GM12892 (cell line): Measurements from ENCODE around the gene EPSTI1.

ENCODE experiments used
- DNase-seq: peaks from one replicate; pipeline ENCODE4 v3.0.0; 2011; ENCODE audit not compliant: insufficient read length
- FAIRE-seq: peaks from 2 replicates; lab custom pipeline; 2011; peaks lifted over from hg19 to GRCh38; lab: Jason Lieb, UNC
- POLR2A ChIP-seq: IDR thresholded peaks from 2 replicates; pipeline ENCODE4 v1.6.1; 2011; ENCODE audit warnings: low read depth, low read length, control low read depth
- POLR2AphosphoS5 ChIP-seq: IDR thresholded peaks from 2 replicates; pipeline ENCODE4 v1.6.1; 2011; ENCODE audit warnings: low read depth, low read length, control low read depth
- TAF1 ChIP-seq: IDR thresholded peaks from 2 replicates; pipeline ENCODE4 v1.6.1; 2011; ENCODE audit warnings: low read depth, mild to moderate bottlenecking, control low read depth, low read length, borderline replicate concordance

EPSTI1 gene

GRCh38 chr13:42970824-42971690, 21.0 kb downstream of the EPSTI1 start:
- TF ChIP-seq POLR2AphosphoS5 (no peak), TAF1 (no peak), POLR2A (no peak)
- FAIRE-seq (peak; percentile 98), DNase-seq (no peak)

- DNase-seq: peak; percentile 41
- TF ChIP-seq TAF1 (no peak), POLR2A (no peak), POLR2AphosphoS5 (no peak)
- peak; percentile 95 for FAIRE-seq
These were observed 22.4 kb downstream of the EPSTI1 start for GRCh38 chr13:42969565-42970172.

GRCh38 chr13:42968906-42969305, 23.1 kb downstream of the EPSTI1 start:
- FAIRE-seq (no peak), DNase-seq (no peak)
- TF ChIP-seq TAF1 (no peak), POLR2A (no peak), POLR2AphosphoS5 (no peak)

- no peak for FAIRE-seq
These were observed 24.4 kb downstream of the EPSTI1 start for GRCh38 chr13:42967660-42968059.

GRCh38 chr13:42965281-42965680, 26.8 kb downstream of the EPSTI1 start:
- DNase-seq (no peak), FAIRE-seq (no peak)
- TF ChIP-seq TAF1: no peak
- no peak for TF ChIP-seq POLR2A
- TF ChIP-seq POLR2AphosphoS5: no peak

More at GRCh38 chr13:42967660-42968059, 24.4 kb downstream of the EPSTI1 start:
- TF ChIP-seq POLR2AphosphoS5: no peak
- no peak for TF ChIP-seq TAF1
- TF ChIP-seq POLR2A: no peak
- no peak for DNase-seq

- FAIRE-seq: no peak
- TF ChIP-seq POLR2A (no peak), TAF1 (no peak), POLR2AphosphoS5 (no peak)
These were observed 27.3 kb downstream of the EPSTI1 start for GRCh38 chr13:42964761-42965161.

GRCh38 chr13:42959615-42960014, 32.4 kb downstream of the EPSTI1 start:
- TF ChIP-seq POLR2AphosphoS5: no peak
- TF ChIP-seq TAF1: no peak
- TF ChIP-seq POLR2A: no peak
- DNase-seq: no peak
- FAIRE-seq: no peak

More at GRCh38 chr13:42964761-42965161, 27.3 kb downstream of the EPSTI1 start:
- DNase-seq: no peak

- DNase-seq: no peak
- no peak for FAIRE-seq
- no peak for TF ChIP-seq POLR2A
- no peak for TF ChIP-seq TAF1
- no peak for TF ChIP-seq POLR2AphosphoS5
These were observed 34.2 kb downstream of the EPSTI1 start for GRCh38 chr13:42957881-42958280.

- FAIRE-seq (no peak), DNase-seq (no peak)
- TF ChIP-seq TAF1: no peak
- no peak for TF ChIP-seq POLR2AphosphoS5
These were observed 41.9 kb downstream of the EPSTI1 start for GRCh38 chr13:42950181-42950580.

GRCh38 chr13:42947925-42948324, 44.1 kb downstream of the EPSTI1 start:
- TF ChIP-seq POLR2A (no peak), TAF1 (no peak), POLR2AphosphoS5 (no peak)
- DNase-seq: no peak
- no peak for FAIRE-seq

- TF ChIP-seq TAF1 (no peak), POLR2AphosphoS5 (no peak), POLR2A (no peak)
- DNase-seq (no peak), FAIRE-seq (no peak)
These were observed 45.1 kb downstream of the EPSTI1 start for GRCh38 chr13:42946927-42947326.

- DNase-seq (no peak), FAIRE-seq (no peak)
- no peak for TF ChIP-seq TAF1
- no peak for TF ChIP-seq POLR2A
- no peak for TF ChIP-seq POLR2AphosphoS5
These were observed 62.0 kb downstream of the EPSTI1 start for GRCh38 chr13:42929886-42930535.
